Measurements from ENCODE around the gene CPEB3.

Gene CPEB3

DNA sequence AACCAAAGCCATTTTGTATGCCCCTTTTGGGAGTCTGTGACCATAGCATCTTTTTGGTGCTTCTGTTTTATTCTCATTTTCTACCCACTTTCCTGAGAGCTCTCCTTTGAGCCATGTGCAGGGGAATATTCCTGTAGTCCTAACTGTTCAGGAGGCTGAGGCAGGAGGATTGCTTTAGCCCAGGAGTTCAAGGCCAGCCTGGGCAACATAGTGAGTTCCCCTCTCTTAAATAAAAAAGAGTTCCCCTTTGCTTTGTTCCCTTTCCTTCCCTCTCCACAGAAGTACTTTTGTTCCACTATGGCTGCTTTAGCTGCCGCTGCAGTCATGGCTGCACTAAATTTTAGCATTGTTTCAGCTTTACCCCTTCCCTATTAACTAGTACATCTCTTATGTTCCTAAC is 281.4 kb downstream of the CPEB3 start:
- POLR2A ChIA-PET, result no interaction called here
- CTCF ChIA-PET, result no interaction called here
- TF ChIP-seq CTBP1 (IDR thresholded peaks at IDR 0.05; ENCODE audit: borderline replicate concordance) (no peak), BHLHE40 (IDR thresholded peaks at IDR 0.05; ENCODE audit: borderline replicate concordance) (no peak), SUZ12 (IDR thresholded peaks at IDR 0.05) (no peak), ARNT (IDR thresholded peaks at IDR 0.05) (no peak), FOXK2 (IDR thresholded peaks at IDR 0.05) (no peak), ELF4 (IDR thresholded peaks at IDR 0.05) (no peak), L3MBTL2 (conservative IDR thresholded peaks at IDR 0.05) (no peak), SP1 (IDR thresholded peaks at IDR 0.05) (no peak), FOXA1 (IDR thresholded peaks at IDR 0.05) (no peak), HDGF (IDR thresholded peaks at IDR 0.05; ENCODE audit: borderline replicate concordance) (no peak), ZNF384 (IDR thresholded peaks at IDR 0.05) (no peak), FOXM1 (IDR thresholded peaks at IDR 0.05; ENCODE audit: borderline replicate concordance) (no peak), LEF1 (IDR thresholded peaks at IDR 0.05; ENCODE audit: borderline replicate concordance) (no peak), NFRKB (IDR thresholded peaks at IDR 0.05) (no peak)
- TF ChIP-seq, protein P1, sequence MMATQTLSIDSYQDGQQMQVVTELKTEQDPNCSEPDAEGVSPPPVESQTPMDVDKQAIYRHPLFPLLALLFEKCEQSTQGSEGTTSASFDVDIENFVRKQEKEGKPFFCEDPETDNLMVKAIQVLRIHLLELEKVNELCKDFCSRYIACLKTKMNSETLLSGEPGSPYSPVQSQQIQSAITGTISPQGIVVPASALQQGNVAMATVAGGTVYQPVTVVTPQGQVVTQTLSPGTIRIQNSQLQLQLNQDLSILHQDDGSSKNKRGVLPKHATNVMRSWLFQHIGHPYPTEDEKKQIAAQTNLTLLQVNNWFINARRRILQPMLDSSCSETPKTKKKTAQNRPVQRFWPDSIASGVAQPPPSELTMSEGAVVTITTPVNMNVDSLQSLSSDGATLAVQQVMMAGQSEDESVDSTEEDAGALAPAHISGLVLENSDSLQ (IDR thresholded peaks at IDR 0.05), result no peak
- DNase-seq (ENCODE audit: extremely low spot score), result no peak

DNA sequence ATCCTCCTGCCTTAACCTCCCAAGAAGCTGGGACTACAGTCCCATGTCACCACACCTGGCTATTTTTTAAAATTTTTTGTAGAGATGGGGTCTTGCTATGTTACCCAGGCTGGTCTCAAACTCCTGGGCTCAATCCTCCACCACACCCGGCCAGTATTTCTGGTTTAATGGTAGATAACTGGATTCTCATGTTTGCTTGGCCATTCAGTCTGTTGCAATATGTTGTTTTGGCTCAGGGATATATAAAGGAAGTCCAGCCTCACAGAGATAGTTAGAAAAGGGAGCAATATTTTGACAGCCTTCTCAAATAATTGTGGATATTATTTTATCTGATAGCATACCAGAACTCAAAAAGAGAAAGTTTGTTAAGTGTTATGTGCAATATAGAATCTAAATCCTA is 284.9 kb downstream of the CPEB3 start:
- TF ChIP-seq FOXA1 (IDR thresholded peaks at IDR 0.05) (no peak), L3MBTL2 (conservative IDR thresholded peaks at IDR 0.05) (no peak), FOXK2 (IDR thresholded peaks at IDR 0.05) (no peak), SP1 (IDR thresholded peaks at IDR 0.05) (no peak), CTBP1 (IDR thresholded peaks at IDR 0.05; ENCODE audit: borderline replicate concordance) (no peak), LEF1 (IDR thresholded peaks at IDR 0.05; ENCODE audit: borderline replicate concordance) (no peak)
- TF ChIP-seq, protein P1 (IDR thresholded peaks at IDR 0.05), result no peak
- ChIA-PET CTCF (no interaction called here), POLR2A (no interaction called here)
- no peak for DNase-seq (ENCODE audit: extremely low spot score)

DNA sequence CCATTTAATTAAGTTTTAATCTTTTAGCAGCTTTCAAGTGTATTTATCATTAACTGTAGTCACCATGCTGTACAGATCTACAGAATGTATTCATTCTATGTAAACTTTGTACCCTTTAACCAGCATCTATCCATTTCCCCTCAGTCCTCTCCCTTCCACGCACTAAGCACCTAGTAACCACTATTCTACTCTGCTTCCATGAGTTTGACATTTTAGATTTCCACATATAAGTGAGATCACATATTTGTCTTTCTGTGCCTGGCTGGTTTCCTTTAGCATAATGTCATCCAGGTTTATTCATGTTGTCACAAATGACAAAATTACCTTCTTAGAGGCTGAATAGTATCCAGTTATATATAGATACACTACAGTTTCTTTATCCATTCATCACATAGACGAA is 287.6 kb downstream of the CPEB3 start:
- POLR2A ChIA-PET, result no interaction called here

DNA sequence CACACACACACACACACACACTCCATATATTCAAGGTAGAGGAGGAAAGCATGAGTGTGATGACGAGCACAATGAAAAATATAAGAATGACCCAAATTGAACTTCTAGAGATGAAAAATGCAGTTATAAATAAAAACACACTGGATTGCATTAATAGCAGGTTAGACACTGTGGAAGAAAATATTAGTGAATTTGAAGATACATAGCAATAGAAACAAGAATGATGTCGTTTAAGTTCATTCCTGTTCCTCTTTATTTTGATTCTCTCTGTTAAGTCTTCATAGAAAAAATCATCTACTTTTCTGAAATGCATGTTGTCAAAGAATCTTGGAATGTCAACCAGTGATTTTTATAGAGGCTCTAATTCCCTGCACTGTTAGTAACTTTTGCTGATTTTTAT is 288.9 kb downstream of the CPEB3 start:
- POLR2A ChIA-PET, result no interaction called here
- DNase-seq (ENCODE audit: extremely low spot score), result no peak
- CTCF ChIA-PET, result no interaction called here
- TF ChIP-seq FOXM1 (IDR thresholded peaks at IDR 0.05; ENCODE audit: borderline replicate concordance) (no peak), NFRKB (IDR thresholded peaks at IDR 0.05) (no peak), HDGF (IDR thresholded peaks at IDR 0.05; ENCODE audit: borderline replicate concordance) (no peak), FOXA1 (IDR thresholded peaks at IDR 0.05) (no peak), SUZ12 (IDR thresholded peaks at IDR 0.05) (no peak), LEF1 (IDR thresholded peaks at IDR 0.05; ENCODE audit: borderline replicate concordance) (no peak), TARDBP (IDR thresholded peaks at IDR 0.05) (no peak), BHLHE40 (IDR thresholded peaks at IDR 0.05; ENCODE audit: borderline replicate concordance) (no peak), CTBP1 (IDR thresholded peaks at IDR 0.05; ENCODE audit: borderline replicate concordance) (no peak), ARNT (IDR thresholded peaks at IDR 0.05) (no peak), ZNF384 (IDR thresholded peaks at IDR 0.05) (no peak), L3MBTL2 (conservative IDR thresholded peaks at IDR 0.05) (no peak), FOXK2 (IDR thresholded peaks at IDR 0.05) (no peak), SP1 (IDR thresholded peaks at IDR 0.05) (no peak), ELF4 (IDR thresholded peaks at IDR 0.05) (no peak)
- TF ChIP-seq, protein P1 (IDR thresholded peaks at IDR 0.05), result no peak

More for the DNA sequence above, 287.6 kb downstream of the CPEB3 start:
- CTCF ChIA-PET, result no interaction called here
- TF ChIP-seq FOXA1 (IDR thresholded peaks at IDR 0.05), result no peak
- DNase-seq (ENCODE audit: extremely low spot score), result no peak

DNA sequence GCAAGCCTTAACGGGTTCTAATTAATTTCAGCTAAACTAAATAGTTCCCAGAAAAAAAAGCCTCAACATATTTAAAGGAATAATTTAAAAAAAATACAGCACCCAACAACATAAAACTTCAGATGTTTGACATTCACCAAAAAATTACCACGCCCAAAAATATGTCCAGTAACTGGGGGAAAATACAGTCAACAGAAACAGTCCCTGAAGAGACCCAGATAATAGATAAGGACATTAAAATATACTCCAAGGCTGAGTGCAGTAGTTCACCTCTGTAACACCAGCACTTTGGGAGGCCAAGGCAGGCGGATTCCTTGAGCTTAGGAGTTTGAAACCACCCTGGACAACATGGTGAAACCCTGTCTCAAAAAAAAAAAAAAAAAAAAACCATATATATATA is 289.3 kb downstream of the CPEB3 start:
- ChIA-PET POLR2A (no interaction called here), CTCF (no interaction called here)
- TF ChIP-seq SUZ12 (IDR thresholded peaks at IDR 0.05) (no peak), FOXK2 (IDR thresholded peaks at IDR 0.05) (no peak), BHLHE40 (IDR thresholded peaks at IDR 0.05; ENCODE audit: borderline replicate concordance) (no peak), HDGF (IDR thresholded peaks at IDR 0.05; ENCODE audit: borderline replicate concordance) (no peak), CTBP1 (IDR thresholded peaks at IDR 0.05; ENCODE audit: borderline replicate concordance) (no peak), FOXA1 (IDR thresholded peaks at IDR 0.05) (no peak), NFRKB (IDR thresholded peaks at IDR 0.05) (no peak), ELF4 (IDR thresholded peaks at IDR 0.05) (no peak), LEF1 (IDR thresholded peaks at IDR 0.05; ENCODE audit: borderline replicate concordance) (no peak), ARNT (IDR thresholded peaks at IDR 0.05) (no peak), FOXM1 (IDR thresholded peaks at IDR 0.05; ENCODE audit: borderline replicate concordance) (no peak)
- TF ChIP-seq, protein P1 (IDR thresholded peaks at IDR 0.05), result no peak
- no peak for DNase-seq (ENCODE audit: extremely low spot score)
